Islet of Langerhans (tissue), 1 donor: Measurements from ENCODE around the gene CHST13.
"Not testable (repeated sequence)": the region's sequence is repeated elsewhere in the genome, so short reads cannot be mapped to it uniquely, and the experiment has no call there.

Experiments used
- FAIRE-seq: peaks from one replicate; lab custom pipeline; 2011; peaks lifted over from hg19 to GRCh38; lab: Jason Lieb, UNC

CHST13 gene

DNA sequence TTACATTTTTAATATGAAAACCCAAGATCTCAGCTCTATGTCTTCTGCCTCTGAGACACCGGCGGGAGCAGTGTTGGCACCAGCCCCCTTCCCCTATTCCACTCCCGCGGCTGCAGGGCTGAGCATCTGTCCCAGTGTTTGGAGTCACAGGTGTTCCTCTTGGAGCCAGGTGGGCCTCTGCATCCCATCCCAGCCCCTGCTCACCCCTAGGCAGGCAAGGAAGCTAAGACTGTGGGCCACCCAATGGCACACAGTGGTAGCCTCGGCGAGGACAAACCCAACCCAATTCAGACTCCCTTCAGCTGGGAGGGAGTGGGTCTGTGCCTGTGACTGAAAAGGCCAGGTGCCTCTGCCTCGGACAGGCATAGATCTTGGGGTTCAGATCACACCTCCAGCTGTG, 3.1 kb downstream of the CHST13 start:
- FAIRE-seq, result no peak

DNA sequence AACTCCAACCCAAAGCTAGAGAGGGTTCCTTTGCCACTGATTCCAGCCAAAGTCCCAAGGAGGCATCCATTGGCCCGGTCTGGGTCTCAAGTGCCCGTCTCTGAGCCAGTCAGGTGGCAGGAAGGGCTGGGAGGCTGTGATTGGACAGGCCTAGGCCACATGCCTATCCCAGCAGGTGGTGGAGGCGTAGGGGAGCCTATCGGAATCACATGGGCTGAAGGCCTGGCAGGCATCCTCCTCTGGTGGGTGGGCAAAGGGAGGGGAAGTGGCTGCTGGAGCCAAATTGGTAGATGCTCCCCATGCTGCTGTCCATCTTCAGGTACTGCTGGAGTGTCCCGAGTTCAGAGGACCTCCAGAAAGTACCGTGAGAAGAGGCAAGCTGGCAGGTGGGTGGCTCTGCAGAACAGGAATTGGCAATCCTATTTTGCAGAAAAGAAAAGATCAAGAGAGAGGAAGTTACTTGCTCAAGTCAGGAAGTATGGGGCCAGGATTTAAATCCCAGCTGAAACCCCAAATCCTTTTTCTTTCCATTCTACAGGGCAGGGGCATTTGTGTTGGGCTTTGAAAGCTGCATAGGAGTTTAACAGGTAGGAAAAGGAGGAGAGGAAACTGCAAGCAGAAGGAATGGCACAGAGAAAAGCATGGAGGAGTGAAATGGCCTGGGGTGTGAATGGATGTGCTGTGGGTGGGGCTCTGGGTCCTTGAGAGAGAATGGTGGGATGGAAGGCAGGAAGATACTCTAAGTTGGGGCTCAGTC, 3.7 kb downstream of the CHST13 start:
- FAIRE-seq, result no peak

- FAIRE-seq, result no peak
These were observed 4.5 kb downstream of the CHST13 start for GRCh38 chr3:126528419-126528799.

- no peak for FAIRE-seq
These were observed 5.0 kb downstream of the CHST13 start for GRCh38 chr3:126528800-126529541.

- FAIRE-seq, result no peak
These were observed 5.7 kb downstream of the CHST13 start for GRCh38 chr3:126529585-126530170.

DNA sequence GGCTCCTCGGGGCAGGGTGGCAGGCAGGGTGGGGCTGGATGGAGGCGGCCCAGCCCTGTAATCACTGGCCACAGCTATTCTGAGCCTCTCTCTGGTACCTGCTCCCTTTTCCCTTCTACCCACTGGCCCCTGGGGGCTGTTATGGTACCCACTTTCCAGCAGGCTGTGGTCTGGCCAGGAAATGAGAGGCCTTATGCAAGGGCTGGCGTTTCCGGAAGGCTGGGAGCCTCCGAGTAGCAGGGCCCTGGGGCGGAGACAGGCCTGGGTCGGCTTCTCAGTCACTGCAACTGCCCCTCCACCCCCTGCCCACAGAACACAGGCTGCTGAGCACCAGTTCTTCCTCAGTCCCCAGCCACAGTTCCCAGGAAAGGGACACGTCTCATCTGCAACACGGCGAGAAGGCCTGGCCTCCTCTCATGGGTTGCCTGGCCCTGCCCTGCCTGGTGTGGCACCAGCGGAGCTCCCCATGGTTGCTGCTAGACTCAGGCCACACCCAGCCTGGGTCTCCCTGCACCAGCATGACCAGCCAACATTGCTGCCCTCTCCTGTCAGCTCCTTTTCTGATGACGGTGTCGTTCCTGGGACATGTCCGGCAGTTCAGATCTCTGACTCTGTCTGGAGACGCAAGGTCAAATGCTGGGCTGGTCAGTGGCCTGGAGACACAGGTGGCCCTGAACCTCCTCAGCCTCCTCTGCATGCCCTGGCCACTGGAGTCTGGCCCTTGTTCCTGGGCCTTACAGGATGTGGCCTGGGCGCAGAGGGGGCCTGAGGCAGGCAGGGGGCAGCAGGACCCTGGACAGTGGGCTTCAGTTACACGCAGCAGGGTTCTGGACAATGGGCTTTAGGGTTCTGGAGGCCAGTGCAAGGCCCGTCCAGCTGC, 6.5 kb downstream of the CHST13 start:
- no peak for FAIRE-seq

DNA sequence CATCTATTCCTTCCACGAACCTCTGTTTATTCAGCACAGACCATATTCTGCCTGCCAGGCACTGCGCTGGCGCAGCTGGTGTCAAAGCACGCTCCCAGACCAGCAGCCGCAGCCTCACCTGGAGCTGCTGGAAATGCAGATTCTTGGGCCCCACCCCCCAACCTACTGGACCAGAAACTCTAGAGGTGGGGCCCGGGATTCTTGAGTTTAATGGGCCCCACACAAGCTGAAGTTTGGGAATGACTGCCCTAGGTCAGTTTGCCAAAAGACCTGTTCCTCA, 7.0 kb downstream of the CHST13 start:
- no peak for FAIRE-seq

DNA sequence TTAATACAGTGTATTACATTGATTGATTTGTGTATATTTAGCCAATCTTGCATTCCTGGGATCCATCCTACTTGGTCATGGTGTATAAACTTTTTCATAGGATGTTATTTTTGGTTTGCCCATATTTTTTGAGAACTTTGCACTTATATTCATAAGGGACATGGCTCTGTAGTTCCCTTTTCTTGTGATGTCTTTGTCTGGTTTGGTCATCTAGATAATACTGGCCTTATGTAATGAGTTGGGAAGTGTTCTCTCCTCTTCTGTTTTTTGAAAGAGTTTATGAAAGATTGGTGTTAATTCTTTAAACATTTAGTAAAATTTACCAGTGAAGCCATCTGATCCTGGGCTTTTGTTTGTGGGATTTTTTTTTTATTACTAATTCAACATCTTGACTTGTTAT, 9.6 kb downstream of the CHST13 start:
- FAIRE-seq, result no peak

DNA sequence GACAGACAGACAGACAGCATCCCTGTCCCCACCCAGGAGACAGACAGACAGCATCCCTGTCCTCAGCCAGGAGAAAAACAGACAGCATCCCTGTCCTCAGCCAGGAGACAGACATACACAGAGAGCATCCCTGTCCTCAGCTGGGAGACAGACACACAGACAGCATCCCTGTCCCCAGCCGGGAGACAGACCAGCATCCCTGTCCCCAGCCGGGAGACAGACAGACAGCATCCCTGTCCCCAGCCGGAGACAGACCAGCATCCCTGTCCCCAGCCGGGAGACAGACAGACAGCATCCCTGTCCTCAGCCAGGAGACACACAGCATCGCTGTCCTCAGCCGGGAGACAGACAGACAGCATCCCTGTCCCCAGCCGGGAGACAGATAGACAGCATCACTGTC, 10.8 kb downstream of the CHST13 start:
- not testable (repeated sequence) for FAIRE-seq

- no peak for FAIRE-seq
These were observed 11.7 kb downstream of the CHST13 start for GRCh38 chr3:126535636-126536035.

DNA sequence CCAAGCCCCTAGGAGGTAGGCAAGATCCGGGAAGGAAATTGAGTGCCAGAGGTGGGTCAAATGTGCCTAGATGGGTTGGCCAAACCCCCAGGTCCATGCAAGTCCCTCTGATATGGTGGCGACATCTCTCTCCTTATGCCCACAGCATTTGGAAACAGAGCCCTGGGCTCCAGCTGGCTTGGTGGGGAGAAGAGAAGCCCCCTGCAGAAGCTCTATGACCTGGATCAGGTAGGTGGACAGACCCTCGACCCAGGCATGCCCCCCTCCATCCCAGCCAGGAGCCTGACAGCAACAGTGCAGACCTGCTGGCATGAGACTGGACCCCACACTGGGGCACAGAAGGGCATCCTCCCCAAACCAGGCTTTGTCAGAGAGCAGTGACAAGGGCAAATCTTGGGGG, 12.2 kb downstream of the CHST13 start:
- no peak for FAIRE-seq

GRCh38 chr3:126537116-126537729, 13.3 kb downstream of the CHST13 start:
- no peak for FAIRE-seq

GRCh38 chr3:126537730-126538281, 13.9 kb downstream of the CHST13 start:
- FAIRE-seq, result no peak

GRCh38 chr3:126538316-126538715, 14.4 kb downstream of the CHST13 start:
- no peak for FAIRE-seq

- no peak for FAIRE-seq
These were observed 15.0 kb downstream of the CHST13 start for GRCh38 chr3:126538966-126539365.

GRCh38 chr3:126539558-126540250, 15.7 kb downstream of the CHST13 start:
- FAIRE-seq, result no peak

GRCh38 chr3:126540342-126540849, 16.4 kb downstream of the CHST13 start:
- FAIRE-seq, result no peak

- no peak for FAIRE-seq
These were observed 17.1 kb downstream of the CHST13 start for GRCh38 chr3:126540951-126541627.

GRCh38 chr3:126541628-126542339, 17.8 kb downstream of the CHST13 start:
- FAIRE-seq, result no peak
